HepG2 (cell line): ENCODE data around the gene EVA1A. TPM values are rescaled to one million over a fixed set of nuclear protein-coding genes. Genes with fewer than 3 reads are reported as not detected.

Experiments
- ATF3 ChIP-seq: sonication (generic); formaldehyde crosslinking; IDR thresholded peaks from 2 replicates; pipeline ENCODE4 v1.4.0; 2020; ENCODE audit warnings: missing genetic modification reagents
- ATF6 ChIP-seq: sonication (generic); formaldehyde crosslinking; conservative IDR thresholded peaks from 2 replicates; pipeline ENCODE4 v1.4.0; 2020; ENCODE audit warnings: missing genetic modification reagents
- MAFF ChIP-seq: IDR thresholded peaks from 2 replicates; pipeline ENCODE4 v1.6.1; 2011; ENCODE audit warnings: low read depth, low read length, improper control_type of control experiment
- RNF219 ChIP-seq: sonication (generic); formaldehyde crosslinking; IDR thresholded peaks from 2 replicates; pipeline ENCODE4 v1.5.0; 2020; ENCODE audit warnings: mild to moderate bottlenecking, missing genetic modification reagents
- SCMH1 ChIP-seq: sonication (generic); formaldehyde crosslinking; IDR thresholded peaks from 2 replicates; pipeline ENCODE4 v1.9.0; 2021; ENCODE audit warnings: missing genetic modification reagents, mild to moderate bottlenecking, borderline replicate concordance
- SP2 ChIP-seq: sonication (generic); formaldehyde crosslinking; IDR thresholded peaks from 2 replicates; pipeline ENCODE4 v1.5.1; 2020; ENCODE audit warnings: mild to moderate bottlenecking, missing genetic modification reagents
- THAP9 ChIP-seq: sonication (generic); formaldehyde crosslinking; IDR thresholded peaks from 2 replicates; pipeline ENCODE4; 2020; ENCODE audit warnings: missing genetic modification reagents, mild to moderate bottlenecking, borderline replicate concordance
- ZNF143 ChIP-seq: sonication (generic); formaldehyde crosslinking; IDR thresholded peaks from 2 replicates; pipeline ENCODE4 v1.4.0; 2020; ENCODE audit warnings: missing genetic modification reagents
- ZNF281 ChIP-seq: sonication (generic); formaldehyde crosslinking; IDR thresholded peaks from 2 replicates; pipeline ENCODE4 v1.4.0; 2020; ENCODE audit warnings: missing genetic modification reagents, borderline replicate concordance
- ZNF7 ChIP-seq: IDR thresholded peaks from 2 replicates; pipeline ENCODE4 v1.6.1; 2016; ENCODE audit warnings: missing biosample characterization, missing genetic modification reagents
- ZXDC ChIP-seq: sonication (generic); formaldehyde crosslinking; IDR thresholded peaks from 2 replicates; pipeline ENCODE4 v1.5.0; 2020; ENCODE audit warnings: mild to moderate bottlenecking, missing genetic modification reagents
- polyA plus RNA-seq, 8 experiments: library from polyadenylated mRNA; depleted of rRNA in 3 of 8; stranded (reverse) in 7 of 8; unstranded in 1 of 8; fragments of >200 nt; fragmentation: Illumina TruSeq in 4 of 8; extraction: Trizol in 4 of 8; gene quantifications; 2 replicates each; pipeline versions ENCODE4 v1.2.1 to v1.2.3, GENCODE V29; 2011 to 2016; ENCODE audit warnings: low read depth in 4 of 8, missing spikeins in 1 of 8, mixed read lengths in 1 of 8; ENCODE audit not compliant: insufficient read depth in 1 of 8
- total RNA-seq, 5 experiments: library from RNA; depleted of rRNA; stranded (reverse); fragments of >200 nt; fragmentation: Illumina TruSeq; extraction: Trizol; gene quantifications; 2 replicates each; pipeline ENCODE4 v1.2.3, GENCODE V29; 2016; ENCODE audit warnings: low read depth in 1 of 5

The EVA1A gene
- total and polyA plus RNA-seq, 2 of the 13 experiments (the other 11 are each of a cell fraction or from before 2014, with no cell fraction given): 57.5 to 57.8 TPM

- TF ChIP-seq ZXDC (CRISPR knock-in tag) (0 out of 2 replicates have a peak, but pooled peaks have one; percentile 21), ZNF281 (CRISPR knock-in tag) (peak; percentile 37; the same call in 1 of the 2 replicates), THAP9 (CRISPR knock-in tag) (peak; percentile 55; the same call in 1 of the 2 replicates), MAFF (no peak), SCMH1 (no peak), ATF6 (CRISPR knock-in tag) (0 out of 2 replicates have a peak, but pooled peaks have one; percentile 36), ZNF7 (CRISPR knock-in tag) (no peak), SP2 (CRISPR knock-in tag) (no peak), ZNF143 (CRISPR knock-in tag) (peak; percentile 41; the same call in 1 of the 2 replicates), ATF3 (CRISPR knock-in tag) (no peak), RNF219 (peak; percentile 63; the same call in 1 of the 2 replicates)
Measured at GRCh38 chr2:75560022-75560767, 544 bp downstream of the EVA1A start (continued).
